Eye (tissue), 1 donor: ENCODE data around the gene MAP9.
"Not testable (repeated sequence)": the region's sequence is repeated elsewhere in the genome, so short reads cannot be mapped to it uniquely, and the experiment has no call there.

Source experiments
- DNase-seq: peaks from one replicate; pipeline ENCODE4 v3.0.0-alpha.2; 2015

MAP9 gene

DNA sequence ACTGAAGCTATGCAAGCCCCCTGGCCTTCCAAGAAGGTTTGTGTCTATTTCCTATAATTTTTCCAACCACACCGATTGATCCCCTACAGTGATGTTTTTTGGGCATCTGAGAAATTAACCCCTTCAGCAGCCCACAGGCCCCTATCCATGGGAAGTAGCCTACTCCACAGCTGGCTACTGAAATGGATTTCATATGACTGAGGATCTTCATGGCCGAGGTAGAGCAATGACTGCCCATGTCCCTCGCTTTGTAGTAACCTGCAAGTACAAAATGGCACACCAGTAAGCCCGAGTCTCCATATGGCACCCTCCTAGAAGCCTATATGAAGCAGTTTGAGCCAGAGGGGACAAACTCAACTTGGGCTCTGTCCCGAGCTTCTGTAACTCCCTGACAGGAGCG is 36.8 kb downstream of the MAP9 start:
- DNase-seq, result no peak

DNA sequence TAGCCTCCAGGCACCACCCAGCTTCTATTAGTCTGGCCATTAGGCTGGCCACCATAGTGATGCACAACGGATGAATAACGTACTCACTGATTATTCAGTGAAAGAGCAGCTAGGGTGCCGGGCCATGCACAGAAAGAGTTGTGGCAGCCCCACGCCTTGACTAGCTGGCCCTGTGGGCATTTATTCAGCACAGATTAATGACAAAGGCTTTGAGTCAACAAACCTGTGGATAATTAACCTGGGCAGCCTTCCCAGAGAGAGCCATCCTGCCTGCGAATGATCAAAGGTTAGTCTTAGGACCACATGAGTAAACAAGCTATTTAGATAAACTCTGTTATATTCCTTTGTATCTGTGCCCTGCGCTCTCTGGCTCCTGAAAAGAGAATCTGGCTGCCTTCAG is 37.2 kb downstream of the MAP9 start:
- no peak for DNase-seq

DNA sequence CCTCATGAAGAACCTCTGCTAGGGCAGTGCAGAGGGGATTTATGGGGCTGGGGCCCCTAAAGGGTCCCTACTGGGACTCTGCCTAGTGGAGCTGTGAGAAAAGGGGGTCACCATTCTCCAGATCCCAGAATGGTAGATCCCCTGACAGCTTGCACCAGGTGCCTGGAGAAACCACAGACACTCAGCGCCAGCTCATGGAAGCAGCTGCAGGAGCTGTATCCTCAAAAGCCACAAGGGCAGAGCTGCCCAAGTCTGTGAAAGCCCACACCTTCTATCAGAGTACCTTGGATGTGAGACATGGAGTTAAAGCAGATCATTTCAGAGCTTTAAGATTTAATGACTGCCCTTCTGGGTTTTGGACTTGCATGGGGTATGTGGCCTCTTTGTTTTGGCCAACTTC is 38.6 kb downstream of the MAP9 start:
- DNase-seq, result no peak

- no peak for DNase-seq
These were observed 40.5 kb downstream of the MAP9 start for GRCh38 chr4:155336242-155336641.

GRCh38 chr4:155331478-155331877 is 45.3 kb downstream of the MAP9 start:
- no peak for DNase-seq

GRCh38 chr4:155322782-155323181 is 54.0 kb downstream of the MAP9 start:
- no peak for DNase-seq

GRCh38 chr4:155321006-155321405 is 55.8 kb downstream of the MAP9 start:
- DNase-seq, result no peak

GRCh38 chr4:155319516-155319915 is 57.2 kb downstream of the MAP9 start:
- no peak for DNase-seq

- DNase-seq, result not testable (repeated sequence)
These were observed 64.7 kb downstream of the MAP9 start for GRCh38 chr4:155312027-155312426.

DNA sequence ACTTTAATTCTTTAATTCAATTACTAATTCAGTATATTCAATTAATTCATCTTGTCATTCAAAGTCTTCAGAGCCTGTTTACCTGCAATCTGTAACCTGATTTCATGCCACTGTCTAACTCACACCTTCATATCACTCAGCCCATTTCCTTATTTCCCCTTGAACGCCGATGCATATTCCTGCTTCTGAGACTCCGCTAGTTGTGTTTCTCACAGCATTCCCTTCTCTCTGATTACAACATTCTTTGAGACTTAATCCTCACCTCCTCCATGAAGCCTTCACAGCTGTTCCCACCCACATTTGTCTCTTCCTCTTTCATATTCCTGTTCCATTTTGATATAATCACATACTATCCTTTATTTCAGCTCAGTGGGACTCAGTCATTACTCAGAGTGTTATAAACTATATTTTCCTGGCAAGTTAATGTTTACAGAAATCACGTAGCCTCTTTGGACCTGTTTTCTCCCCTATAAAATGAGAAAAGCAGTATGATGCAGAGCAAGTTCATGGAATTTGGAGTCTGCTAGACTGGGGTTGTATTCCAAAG is 69.0 kb downstream of the MAP9 start:
- no peak for DNase-seq

GRCh38 chr4:155305619-155306018 is 71.1 kb downstream of the MAP9 start:
- no peak for DNase-seq

GRCh38 chr4:155304375-155304774 is 72.4 kb downstream of the MAP9 start:
- DNase-seq, result no peak

DNA sequence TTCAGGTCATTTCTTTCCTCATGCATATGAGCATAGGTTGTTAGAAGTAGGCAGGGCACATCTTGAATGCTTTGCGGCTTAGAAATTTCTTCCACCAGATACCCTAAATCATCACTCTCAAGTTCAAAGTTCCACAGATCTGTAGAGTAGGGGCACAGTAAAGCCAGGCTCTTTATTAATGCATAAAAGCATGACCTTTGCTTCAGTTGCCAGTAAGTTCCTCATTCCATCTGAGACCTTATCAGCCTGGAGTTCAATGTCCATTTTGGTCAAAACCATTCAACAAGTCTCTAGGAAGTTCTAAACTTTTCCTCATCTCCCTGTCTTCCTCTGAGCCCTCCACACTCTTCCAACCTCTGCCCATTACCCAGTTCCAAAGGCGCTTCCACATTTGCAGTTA is 77.7 kb downstream of the MAP9 start:
- no peak for DNase-seq
